GM12864 (cell line): ENCODE results near the gene CRIP2.

Experiments
- DNase-seq: peaks from one replicate; pipeline ENCODE4 v3.0.0-alpha.2; 2011; ENCODE audit warnings: low read depth
- H3K4me3 ChIP-seq: 2 replicates; pipeline ENCODE4 v1.5.1; 2011; ENCODE audit warnings: mild to moderate bottlenecking, low read depth, low read length, control low read depth
- TF ChIP-seq, protein P1 (sequence below): IDR thresholded peaks from 2 replicates; pipeline ENCODE4 v1.5.1; 2011; ENCODE audit warnings: low read depth, mild to moderate bottlenecking, moderate library complexity, low read length, control low read depth, inconsistent platforms; ENCODE audit errors: missing control alignments

The CRIP2 gene

DNA sequence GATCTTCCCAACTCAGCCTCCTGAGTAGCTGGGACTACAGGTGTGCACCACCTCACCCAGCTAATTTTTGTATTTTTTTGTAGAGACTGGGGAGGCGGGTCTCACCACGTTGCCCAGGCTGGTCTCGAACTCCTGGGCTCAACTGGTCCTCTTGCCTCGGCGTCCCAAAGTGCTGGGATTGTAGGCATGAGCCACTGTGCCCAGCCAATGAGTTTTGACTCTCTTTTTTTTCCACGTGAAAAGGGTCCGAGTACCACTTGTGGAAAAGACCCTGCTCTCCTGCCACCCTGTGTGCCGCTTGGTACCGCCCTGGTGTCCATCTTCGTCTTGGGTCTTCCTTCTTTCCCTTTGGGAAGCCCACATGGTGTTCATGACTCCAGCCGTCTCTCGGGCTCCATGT, 34.0 kb downstream of the CRIP2 start:
- no peak for DNase-seq
- TF ChIP-seq, protein P1, sequence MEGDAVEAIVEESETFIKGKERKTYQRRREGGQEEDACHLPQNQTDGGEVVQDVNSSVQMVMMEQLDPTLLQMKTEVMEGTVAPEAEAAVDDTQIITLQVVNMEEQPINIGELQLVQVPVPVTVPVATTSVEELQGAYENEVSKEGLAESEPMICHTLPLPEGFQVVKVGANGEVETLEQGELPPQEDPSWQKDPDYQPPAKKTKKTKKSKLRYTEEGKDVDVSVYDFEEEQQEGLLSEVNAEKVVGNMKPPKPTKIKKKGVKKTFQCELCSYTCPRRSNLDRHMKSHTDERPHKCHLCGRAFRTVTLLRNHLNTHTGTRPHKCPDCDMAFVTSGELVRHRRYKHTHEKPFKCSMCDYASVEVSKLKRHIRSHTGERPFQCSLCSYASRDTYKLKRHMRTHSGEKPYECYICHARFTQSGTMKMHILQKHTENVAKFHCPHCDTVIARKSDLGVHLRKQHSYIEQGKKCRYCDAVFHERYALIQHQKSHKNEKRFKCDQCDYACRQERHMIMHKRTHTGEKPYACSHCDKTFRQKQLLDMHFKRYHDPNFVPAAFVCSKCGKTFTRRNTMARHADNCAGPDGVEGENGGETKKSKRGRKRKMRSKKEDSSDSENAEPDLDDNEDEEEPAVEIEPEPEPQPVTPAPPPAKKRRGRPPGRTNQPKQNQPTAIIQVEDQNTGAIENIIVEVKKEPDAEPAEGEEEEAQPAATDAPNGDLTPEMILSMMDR = no peak
- no peak overlapping the region for H3K4me3 ChIP-seq

DNA sequence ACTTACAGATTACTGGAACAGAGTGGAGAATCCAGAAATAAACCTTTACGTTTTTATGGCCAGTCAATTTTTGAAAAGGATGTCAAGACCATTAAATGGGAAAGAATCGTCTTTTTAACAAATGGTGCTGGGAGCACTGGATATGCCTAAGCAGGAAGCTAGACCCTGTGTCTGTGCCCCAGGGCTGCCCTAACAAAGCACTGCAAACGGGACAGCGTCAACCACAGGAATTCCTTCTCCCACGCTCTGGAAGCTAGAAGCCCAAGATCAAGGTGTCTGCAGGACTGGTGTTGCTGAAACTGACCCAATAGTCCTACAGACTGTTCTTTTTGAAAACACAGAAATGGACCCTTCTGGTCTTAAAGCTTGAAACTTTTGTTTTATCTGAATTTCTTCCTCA, 42.5 kb downstream of the CRIP2 start:
- H3K4me3 ChIP-seq = no peak overlapping the region
- no peak for DNase-seq
- TF ChIP-seq, protein P1 = no peak

DNA sequence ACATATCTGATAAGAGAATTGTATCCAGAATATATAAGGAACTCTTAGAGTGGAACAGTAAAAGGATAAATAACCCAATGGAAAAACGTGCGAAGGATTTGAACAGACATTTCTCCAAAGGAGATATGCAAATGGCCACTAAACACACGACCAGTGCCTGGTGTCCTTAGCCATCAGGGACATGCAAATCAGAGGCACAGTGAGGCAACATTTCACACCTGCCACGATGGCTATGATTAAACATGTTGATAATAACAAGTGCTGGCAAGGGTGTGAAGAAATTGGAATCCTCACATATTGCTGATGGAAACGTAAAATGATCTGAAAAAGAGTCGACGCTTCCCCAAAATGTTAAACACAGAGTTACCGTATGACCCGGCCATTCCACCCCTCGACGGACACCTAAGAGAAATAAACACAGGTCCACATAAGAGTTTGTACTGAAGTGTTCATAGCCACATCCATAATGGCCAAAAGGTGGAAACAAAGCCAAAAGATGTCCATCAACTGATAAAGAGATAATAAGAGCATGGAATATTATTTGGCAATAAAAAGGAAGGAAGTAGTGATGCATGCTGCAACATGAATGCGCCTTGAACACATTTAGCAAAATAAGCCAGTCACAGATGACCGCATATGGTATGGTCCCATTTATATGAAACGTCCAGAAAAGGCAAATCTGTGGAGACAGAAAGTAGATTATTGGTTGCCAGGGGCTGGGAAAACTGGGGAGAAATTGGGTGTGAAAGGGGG, 45.5 kb downstream of the CRIP2 start:
- DNase-seq = no peak
- H3K4me3 ChIP-seq = no peak overlapping the region
- TF ChIP-seq, protein P1 = no peak

DNA sequence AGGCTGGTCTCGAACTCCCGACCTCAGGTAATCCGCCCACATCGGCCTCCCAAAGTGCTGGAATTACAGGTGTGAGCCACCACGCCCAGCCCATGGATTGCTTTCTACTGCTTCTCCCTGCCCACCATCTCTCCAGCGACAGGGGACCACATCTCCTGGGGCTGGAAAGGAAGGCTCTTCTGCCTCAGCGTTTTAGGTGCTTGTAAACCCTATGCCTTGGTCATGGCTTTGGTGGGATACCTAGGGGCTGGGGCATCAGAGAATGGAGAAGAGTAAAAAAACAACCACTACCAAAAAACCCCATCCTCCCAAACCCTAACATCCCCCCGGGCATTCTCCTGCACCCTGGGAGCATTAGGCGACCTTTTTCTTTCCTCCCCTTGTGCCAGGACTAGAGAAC, 50.7 kb downstream of the CRIP2 start:
- no peak for DNase-seq
- TF ChIP-seq, protein P1 = no peak
- H3K4me3 ChIP-seq = no peak overlapping the region

DNA sequence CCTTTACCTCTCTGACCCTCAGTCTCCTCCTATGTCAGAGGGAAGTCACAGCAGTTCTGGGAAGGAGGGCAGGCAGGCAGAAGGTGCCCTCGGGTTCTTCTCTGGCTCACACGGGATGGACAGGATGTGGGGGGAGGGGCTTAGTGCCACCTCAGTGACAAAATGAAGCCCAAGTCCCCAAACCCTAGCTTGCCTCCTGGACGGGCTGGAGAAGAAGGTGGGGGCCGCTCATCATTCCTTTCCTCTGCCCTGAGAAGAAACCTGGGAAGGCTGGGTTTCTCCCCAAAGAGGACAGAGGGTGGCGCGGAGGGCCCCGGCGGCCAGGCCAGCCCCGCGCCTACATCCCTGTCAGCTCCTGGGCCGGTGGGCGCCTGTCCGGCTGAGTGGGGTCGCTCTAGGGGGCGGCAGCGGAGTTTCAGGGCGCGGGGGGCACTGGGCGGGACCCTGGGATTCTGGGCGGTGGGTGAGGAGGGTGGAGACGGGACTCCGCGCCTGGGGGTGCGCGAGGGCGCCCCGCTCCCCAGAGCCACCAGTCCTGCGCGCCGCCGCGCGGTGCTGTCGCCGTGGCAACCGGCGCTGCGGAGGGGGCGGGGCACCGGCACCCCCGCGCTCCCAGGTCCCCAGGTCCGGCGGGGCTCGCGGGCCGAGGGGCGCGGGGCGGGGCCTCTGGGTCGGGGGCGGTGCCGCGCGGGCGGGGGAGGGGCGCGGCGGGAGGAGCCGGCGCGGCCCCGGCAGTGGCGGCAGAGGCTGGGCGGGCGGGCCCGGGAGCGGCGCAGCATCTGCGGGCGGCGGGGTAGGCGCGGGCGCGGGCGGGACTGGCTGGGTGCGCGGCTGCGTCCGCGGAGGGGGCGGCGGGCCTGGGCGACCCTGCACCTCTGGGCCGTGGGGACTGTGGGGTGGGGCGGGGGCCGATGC, 51.5 kb downstream of the CRIP2 start, which contains the start of gene TMEM121:
Gene TMEM121 (plus strand): TSS at position 723 of the 915 bp plus-strand sequence. CDS start 2,252 bp downstream, outside the sequence.
- TF ChIP-seq, protein P1 = no peak
- no peak for DNase-seq
- no peak within 1 kb of the TSS for H3K4me3 ChIP-seq

DNA sequence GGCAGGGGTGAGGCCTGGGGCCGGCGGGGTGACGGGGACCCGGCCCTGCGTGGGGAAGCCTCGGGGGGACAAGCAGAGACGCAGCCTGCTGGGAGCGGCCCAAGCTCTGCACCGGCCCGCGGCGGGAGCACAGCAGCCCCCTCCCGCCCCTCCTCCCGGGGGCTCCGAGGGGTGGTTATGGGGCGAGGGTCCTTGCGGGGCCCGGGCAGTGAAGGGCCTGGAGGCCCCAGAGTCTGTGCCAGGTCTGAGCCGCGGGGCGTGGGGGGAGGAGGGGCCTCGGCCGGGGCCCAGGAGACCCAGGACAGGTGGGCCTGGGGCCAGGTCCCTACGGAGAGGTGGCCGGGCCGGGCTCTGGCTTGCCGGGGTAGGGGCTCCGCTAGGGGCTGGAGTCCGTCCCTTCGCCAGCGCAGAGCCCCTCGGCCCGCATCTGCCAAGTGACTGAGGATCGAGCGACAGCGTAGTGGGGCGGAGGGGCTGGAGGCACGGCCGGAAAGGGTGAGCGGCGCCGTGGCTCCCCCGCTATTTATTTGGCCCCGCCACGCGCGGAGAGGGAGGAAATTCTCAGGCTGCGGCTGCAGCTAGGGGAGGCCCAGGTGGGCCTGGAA, 52.3 kb downstream of the CRIP2 start:
- no peak for DNase-seq
- no peak overlapping the region for H3K4me3 ChIP-seq
- TF ChIP-seq, protein P1 = no peak
